Nucleus accumbens (tissue), 56 donors: Measurements from ENCODE around the gene TMEM45B.
"Not testable (repeated sequence)": the region's sequence is repeated elsewhere in the genome, so short reads cannot be mapped to it uniquely, and the experiment has no call there.

Experiments
- DNase-seq, 56 donors: peaks; one replicate each; lab custom pipeline; 2025; lab: John Stamatoyannopoulos, UW

The TMEM45B gene

DNA sequence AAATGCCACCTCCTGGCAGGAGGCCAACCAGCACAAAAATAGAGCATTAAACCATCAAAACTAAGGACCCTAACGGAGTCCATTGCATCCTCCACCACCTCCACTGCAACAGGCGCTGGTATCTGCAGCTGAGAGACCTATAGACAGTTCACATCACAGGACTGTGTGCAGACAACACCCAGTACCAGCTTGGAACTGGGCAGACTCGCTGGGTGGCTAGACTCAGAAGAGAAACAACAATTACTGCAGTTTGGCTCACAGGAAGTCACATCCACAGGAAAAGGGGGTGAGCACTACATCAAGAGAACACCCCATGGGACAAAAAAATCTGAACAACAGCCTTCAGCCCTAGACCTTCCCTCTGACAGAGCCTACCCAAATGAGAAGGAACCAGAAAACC is 11.6 kb upstream of the TMEM45B start:
- no peak for DNase-seq

DNA sequence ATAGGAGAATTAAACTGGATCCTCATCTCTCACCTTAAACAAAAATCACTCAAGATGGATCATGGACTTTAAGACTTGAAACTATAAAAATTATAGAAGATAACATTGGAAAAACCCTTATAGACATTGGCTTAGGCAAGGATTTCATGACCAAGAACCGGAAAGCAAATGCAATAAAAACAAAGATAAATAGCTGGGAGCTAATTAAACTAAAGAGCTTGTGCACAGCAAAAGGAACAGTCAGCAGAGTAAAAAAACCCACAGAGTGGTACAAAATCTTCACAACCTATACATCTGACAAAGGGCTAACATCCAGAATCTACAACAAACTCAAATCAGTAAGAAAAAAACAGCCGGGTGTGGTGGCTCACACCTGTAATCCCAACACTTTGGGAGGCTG is 7.4 kb upstream of the TMEM45B start:
- DNase-seq: not testable (repeated sequence)

DNA sequence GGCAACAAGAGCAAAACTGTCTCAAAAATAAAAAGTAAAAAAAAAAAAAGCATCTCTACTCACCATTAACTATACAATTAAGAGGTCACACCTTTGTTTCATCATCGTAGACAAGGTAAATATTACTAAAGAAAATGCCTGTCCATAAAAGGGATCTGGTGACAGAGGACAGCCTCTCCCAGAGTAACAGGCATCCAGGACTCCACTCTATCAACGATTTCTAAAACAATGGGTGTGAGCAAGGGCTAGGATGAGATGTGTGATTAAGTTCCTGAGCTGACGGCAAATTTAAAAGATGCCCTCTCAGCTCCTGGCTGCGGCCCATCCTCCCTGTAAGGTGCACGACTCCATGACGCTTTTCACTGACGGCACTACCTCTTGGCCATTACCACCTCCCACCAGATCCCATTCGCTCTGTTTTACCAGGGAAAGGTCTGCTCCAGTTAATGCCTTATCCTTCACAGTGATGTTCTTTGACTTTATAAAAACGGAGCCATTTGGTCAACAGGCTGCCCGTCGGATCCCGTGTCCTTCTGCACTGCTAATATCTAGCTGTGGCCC is 2.3 kb upstream of the TMEM45B start:
- DNase-seq: no peak

DNA sequence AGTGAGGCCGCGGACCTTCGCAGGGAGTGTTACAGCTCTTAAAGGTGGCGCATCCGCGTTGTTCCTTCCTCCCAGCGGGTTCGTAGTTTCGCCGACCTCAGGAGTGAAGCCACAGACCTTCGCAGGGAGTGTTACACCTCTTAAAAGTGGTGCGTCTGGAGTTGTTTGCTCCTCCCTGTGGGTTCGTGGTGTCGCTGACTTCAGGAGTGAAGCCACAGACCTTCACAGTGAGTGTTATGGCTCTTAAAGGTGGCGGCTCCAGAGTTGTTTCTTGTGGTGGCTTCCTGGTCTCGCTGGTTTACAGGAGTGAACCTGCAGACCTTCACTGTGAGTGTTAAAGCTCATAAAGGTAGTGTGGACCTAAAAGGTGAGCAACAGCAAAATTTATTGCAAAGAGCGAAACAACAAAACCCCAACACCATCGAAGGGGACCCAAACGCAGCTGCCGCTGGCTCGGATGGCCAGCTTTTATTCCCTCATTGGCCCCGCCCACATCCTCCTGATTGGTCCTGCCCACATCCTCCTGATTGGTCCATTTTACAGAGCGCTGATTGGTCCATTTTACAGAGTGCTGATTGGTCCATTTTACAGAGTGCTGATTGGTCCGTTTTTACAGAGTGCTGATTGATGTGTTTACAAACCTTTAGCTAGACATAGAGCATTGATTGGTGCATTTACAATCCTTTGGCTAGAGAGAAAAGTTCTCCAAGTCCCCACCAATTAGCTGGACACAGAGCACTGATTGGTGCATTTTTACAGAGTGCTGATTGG is 1.2 kb upstream of the TMEM45B start:
- DNase-seq: no peak

DNA sequence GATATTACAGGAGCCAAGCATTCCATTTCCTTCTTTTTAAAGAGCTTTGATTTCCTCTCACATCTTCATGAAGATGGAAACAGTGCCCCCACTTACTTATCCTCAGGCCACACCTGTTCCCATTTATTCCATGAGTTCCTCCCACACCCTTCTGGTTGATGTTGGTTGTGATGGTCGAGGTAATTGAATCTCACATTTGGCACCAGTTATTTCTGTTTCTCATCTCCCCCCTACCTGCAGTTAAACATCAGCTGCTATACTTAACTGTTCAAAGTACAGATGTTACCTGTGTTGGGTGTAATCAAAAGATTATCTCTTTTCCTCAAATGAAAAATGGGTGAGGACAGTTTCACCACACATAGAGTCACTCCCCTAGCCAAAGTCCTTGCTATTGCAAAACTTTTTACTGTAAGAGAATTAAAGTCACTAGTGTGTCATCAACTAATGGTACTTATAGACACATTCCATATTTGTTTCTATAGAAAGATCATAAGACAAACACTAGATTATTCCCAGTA is 1.9 kb downstream of the TMEM45B start:
- no peak for DNase-seq

DNA sequence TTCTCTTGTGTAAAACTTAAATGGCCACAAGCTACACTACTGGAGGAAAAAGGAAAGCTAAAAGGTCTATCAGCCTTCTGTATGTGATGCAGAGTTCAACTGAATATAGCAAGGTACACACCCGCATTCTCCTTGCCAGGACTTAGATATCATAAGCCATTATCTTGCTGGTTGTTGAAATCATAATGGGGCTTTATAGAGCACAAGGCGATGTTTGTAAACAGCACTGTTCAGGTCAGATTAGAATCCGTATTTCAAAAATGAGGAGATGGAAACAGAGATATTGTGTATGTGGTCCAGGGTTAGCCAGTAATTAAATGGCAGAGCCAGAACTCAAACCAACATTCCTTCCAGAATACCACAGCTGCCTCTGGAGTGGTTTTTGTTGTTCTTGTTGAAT is 2.6 kb downstream of the TMEM45B start:
- not testable (repeated sequence) for DNase-seq

DNA sequence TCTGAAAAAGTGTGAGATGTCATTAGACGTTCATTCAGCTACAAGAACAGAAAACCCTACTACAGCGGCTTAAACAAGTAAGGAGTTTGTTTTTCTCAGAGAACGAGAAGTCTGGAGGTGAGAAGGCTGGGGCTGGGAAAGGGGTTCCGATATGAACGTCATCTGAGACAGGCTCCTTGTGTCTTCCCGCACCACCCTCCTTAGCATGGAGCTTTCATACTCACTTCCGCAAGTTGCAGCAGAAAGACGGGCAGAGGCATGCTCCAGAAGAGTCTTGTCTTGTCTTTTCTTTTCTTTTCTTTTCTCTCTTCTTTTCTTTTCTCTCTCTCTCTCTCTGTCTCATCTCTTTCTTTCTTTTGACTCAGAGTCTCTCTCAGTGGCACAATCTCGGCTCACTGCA is 3.6 kb downstream of the TMEM45B start:
- no peak for DNase-seq

DNA sequence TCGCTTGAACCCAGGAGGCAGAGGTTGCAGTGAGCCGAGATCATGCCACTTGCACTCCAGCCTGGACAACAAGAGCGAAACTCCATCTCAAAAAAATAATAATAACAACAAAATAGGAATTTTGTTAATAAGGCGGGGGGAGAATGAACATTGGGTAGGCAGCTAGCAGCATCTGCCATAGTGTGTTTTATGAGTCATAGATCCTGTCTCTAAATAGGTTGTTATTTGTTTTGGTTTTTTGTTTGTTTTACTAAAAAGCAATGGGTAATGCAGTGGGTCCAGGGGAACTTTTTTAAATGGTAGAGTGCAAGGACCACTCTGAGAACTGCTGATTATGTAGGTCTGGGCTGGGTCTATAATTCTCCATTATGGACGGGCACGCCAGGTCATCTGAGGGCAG is 4.6 kb downstream of the TMEM45B start:
- DNase-seq: not testable (repeated sequence)

DNA sequence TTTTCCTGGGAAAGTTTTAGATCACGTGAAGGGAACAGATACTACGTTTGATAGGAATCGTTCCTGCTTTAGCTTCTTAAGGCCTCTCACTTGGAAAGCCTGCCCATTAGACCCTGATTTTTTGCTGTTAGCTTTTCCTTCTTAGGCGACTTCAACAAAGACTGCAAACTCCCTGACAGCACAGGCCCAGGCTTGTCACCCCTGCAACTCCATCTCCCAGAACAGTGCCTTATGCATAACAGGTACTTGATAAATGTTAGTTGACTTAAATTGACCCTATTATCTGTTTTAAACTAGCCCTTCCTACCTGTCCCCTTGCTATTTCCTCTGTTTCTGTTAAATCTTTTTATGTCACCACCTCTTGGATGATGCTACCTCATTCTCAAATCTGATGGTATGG is 7.6 kb downstream of the TMEM45B start:
- DNase-seq: not testable (repeated sequence)

DNA sequence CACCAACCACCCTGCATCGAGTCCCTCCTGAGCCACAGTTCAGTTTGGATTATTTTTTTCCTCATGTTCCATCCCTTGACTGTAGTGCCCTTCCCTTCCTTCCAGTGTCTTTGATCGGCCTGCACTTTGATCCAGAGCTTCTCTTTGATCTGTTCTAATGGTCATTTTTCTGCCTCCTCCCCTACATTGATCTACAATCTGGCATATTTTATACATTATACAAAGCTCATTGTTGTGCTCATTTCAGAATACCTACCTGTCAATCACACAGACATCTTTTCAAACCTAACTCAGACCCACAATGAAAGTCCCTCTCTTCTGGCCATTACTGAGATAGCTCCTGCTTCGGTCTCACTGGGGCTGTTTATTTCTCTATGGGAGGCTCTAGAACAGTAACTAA is 8.2 kb downstream of the TMEM45B start:
- DNase-seq: not testable (repeated sequence)

DNA sequence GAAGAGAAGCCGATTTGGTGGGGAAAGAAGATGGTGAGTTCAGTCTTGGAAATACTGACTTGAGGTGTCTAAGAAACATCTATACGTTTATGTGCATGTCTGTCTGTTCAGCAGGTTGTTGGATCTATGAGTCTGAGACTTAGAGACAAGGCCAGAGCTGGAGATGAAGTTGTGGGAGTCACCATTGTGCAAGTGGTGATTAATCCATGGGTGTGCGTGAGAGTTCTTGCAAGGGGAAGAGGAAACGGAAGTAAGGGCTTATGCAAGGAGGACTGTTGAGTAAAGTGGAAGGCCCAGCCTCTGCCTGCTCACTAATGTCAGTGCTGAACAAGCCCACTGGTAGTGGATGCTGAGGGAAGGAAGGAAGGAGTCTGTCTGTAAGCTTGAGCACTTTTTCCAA is 9.7 kb downstream of the TMEM45B start:
- DNase-seq: no peak

DNA sequence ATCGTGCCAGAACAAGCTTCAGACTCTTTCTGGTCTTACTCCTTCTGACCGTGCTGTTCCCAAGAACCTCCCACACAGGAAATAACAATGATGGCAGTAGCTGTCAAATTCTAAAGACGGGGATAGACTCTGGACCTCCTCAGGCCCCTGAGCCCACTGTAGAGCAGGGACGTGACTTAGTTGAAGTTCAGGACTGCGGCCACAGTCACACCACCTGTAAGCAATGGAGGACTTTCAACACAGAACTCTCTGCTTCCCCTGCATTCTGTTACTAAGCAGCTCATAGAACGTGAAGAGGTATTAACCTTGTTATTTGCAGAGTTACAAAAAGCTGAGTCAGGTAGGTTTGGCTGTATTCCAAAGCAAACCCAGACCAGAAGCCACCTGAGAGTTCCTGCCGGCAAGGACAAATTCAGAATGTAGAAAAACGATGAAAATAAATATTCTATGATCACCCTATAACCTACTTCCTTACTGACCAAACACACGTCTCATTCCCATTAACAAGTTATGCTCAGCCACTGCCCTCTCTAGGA is 12.7 kb downstream of the TMEM45B start:
- DNase-seq: no peak

DNA sequence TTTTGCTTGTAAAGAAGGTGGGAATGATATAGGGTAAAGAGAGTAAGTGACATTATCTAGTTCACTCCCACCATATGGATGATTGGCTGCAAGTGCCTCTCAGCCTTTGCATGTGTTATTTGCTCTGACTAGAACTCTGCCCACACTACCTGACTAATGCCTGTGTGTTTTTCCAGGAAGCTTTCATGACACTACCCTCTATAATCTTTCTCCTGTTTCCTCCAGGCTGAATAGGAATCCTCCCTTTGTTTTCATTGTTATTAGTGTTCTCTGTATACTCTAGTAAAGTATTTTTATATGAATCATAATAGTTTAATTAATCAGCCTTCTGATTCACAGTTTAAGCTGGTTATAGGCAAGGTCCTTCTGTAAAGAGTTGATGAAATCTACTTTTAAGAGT is 13.8 kb downstream of the TMEM45B start:
- not testable (repeated sequence) for DNase-seq

DNA sequence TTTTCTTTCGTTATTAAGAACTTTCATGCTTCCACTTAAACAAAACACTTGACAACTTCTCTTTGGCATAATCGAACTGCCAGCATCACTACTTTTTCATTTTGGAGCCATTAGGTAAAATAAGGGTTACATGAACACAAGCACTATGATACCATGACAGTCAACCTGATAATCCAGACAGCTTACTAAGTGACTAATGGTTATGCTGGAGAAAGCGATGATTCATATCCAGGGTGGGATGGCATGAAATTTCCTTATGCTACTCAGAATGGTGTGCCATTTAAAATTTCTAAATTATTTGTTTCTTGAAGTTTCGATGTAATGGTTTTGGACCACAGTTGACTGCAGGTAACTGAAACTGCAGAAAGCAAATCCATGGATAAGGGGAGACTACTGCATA is 15.6 kb downstream of the TMEM45B start:
- DNase-seq: peak in 1 of 56 donors; percentile 4

DNA sequence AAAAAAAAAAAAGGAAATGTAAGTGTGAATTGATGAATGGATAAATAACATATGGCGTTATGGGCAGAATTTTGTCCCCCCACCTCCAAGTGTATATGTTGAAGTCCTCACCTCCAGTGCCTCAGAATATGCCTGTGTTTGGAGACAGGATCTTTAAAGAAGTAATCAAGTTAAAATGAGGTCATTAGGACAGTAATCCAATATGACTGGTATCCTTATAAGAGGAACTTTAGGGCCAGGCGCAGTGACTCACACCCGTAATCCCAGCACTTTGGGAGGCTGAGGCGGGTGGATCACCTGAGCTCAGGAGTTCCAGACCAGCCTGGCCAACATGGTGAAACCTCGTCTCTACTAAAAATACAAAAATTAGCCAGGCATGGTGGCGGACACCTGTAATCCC is 17.6 kb downstream of the TMEM45B start:
- not testable (repeated sequence) for DNase-seq

DNA sequence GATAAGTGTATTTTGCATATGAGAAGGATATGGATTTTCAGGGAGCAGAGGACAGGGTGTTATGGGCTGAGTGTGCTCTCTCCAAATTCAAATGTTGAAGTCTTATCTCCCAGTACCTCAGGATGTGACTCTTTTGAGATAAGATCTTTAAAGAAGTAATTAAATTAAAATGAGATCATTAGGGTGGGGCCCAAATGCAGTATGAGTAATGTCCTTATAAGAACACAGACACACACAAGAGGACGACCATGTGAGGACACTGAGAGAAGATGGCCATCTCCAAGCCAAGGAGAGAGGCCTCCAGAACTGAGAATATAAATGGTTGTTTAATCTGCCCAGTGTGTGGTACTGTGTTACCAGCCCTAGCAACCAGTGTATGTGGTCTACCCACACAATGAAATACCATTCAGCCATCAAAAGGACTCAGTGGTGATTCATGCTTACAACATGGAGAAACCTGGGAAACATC is 20.8 kb downstream of the TMEM45B start:
- not testable (repeated sequence) for DNase-seq

DNA sequence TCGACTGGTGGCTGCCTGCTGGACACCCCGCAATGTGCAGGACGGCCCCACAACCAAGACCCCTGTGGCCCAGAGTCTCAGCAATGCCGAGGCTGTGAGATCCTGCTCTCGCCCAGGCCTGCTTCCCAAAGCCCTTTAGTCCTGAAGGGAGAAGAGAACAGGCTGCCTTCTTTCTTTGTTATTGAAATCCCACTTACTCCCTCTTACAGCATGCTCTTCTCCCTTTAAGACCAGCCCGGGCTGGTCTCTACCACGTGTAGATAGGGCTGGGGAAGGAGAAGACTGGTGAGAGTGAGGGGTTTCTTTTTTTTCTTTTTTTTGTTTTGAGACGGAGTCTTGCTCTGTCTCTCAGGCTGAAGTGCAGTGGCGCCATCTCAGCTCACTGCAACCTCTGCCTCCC is 21.3 kb downstream of the TMEM45B start:
- no peak for DNase-seq

DNA sequence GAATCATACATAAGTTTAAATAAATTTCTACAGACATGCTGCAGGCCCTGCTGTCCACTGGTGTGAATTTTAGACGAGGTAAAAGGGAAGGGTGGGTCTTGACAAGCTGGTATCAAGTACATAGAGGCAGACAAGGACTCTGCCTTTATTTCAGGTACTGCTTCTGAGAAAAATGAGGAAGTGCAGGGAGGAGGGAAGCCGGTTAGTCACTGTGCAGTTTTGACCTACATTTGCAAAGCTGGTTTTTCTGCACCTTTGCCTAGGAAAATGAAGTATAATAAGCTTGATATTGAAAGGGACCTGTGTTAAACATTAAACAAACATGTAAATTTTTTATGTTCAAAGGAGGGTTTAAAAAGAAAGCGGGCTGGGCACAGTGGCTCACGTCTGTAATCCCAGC is 24.6 kb downstream of the TMEM45B start:
- DNase-seq: peak in 2 of 56 donors; percentile 6 to 14

DNA sequence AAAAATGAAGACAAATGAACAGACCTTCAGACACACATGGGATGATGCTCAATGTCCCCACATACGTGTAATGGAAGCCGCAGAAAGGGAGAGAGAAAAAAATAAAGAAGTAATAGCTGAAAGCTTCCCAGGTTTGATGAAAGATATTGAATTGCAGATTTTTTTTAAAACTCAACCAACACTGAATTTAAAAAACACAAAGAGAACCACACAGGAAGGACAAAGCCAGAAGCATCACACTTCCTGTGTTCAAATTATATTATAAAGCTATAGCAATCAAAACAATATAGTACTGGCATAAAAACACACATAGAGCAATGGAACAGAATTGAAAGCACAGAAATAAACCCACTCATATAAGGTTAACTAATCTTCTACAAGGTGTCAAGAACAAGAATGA is 26.5 kb downstream of the TMEM45B start:
- no peak for DNase-seq

DNA sequence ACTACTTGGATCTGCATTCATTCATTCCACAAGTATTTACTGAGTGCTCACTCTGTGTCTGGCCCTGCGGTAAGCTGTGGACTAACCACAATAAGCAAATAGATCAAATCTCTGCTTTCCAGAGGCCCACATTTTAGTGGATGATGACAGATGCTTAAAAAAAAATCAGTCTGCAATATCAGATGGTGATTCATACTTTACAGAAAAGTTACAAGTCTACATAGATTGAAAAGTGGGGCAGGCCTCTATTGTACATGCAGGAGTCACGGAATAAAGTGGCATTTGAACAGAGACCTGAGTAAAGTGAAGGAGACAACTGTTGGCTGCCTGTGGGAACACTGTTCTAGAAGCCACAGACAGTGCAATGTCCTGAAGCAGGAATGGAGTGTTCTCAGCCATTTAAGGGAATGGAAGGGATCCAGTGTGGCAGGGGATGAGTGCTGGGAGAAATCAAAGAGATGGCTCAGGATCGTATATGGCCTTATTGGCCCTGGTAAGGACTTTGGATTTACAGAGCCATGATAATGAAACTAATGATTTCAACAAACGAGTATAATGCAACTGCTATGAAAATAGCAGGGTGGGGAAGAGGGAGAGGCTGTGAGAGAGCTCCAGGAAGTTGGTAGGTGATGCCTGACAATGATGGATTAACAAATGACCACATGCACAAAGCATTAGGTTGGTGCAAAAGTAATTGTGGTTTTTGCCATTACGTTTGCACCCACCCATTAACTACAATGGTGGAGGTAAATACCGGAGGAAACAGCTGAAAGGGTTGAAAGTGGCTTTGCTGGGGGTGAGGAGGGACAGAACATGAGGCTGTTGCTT is 31.1 kb downstream of the TMEM45B start:
- DNase-seq: no peak

DNA sequence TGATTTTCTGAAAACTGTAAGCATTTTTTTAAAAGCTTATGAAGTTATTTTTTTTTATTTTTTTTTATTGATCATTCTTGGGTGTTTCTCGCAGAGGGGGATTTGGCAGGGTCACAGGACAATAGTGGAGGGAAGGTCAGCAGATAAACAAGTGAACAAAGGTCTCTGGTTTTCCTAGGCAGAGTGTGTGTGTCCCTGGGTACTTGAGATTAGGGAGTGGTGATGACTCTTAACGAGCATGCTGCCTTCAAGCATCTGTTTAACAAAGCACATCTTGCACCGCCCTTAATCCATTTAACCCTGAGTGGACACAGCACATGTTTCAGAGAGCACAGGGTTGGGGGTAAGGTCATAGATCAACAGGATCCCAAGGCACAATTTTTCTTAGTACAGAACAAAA is 31.7 kb downstream of the TMEM45B start:
- DNase-seq: not testable (repeated sequence)
